ENCODE data around the gene VWF. TPM values are rescaled to one million over a fixed set of nuclear protein-coding genes. Genes with fewer than 3 reads are reported as not detected.

Gene VWF
- total RNA-seq, 6 experiments from 2014 or later: 5.7 to 16.6 (median 9.6) TPM

DNA sequence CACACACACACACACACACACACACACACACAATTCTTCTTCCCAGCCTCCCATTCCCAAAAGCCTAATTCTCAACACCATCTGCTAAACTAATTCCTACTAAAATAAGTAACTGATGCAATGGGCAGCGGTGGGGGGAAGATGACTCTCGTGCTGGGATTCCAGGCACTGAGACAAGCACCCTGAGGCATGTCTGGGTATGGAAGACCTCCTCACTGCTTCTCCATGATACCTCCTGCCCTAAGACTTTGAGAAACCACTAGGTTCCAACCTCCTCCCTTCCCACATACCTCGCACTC lies 789 bp upstream of the VWF start:
- Histone ChIP-seq H3K27ac (no peak overlapping the region), H3K4me3 (no peak overlapping the region), H3K4me1 (no peaks in the 10 kb centered on the region), H3K9me3 (no peaks in the 10 kb centered on the region), H3K27me3 (no peaks in the 10 kb centered on the region), H3K36me3 (no peaks in the 10 kb centered on the region)
- intact Hi-C loops (cut with DNase I): no loop called here
- DNase-seq (no peak), ATAC-seq (no peak)
- 73% methylated on average over 2 of the region's 3 CpGs for WGBS (ENCODE audit: insufficient coverage, low coverage, low lambda C conversion rate, missing lambda C conversion rate)
- no peak for TF ChIP-seq POLR2A (IDR thresholded peaks at IDR 0.05)
- TF ChIP-seq, protein P1, sequence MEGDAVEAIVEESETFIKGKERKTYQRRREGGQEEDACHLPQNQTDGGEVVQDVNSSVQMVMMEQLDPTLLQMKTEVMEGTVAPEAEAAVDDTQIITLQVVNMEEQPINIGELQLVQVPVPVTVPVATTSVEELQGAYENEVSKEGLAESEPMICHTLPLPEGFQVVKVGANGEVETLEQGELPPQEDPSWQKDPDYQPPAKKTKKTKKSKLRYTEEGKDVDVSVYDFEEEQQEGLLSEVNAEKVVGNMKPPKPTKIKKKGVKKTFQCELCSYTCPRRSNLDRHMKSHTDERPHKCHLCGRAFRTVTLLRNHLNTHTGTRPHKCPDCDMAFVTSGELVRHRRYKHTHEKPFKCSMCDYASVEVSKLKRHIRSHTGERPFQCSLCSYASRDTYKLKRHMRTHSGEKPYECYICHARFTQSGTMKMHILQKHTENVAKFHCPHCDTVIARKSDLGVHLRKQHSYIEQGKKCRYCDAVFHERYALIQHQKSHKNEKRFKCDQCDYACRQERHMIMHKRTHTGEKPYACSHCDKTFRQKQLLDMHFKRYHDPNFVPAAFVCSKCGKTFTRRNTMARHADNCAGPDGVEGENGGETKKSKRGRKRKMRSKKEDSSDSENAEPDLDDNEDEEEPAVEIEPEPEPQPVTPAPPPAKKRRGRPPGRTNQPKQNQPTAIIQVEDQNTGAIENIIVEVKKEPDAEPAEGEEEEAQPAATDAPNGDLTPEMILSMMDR (IDR thresholded peaks at IDR 0.05): no peak

DNA sequence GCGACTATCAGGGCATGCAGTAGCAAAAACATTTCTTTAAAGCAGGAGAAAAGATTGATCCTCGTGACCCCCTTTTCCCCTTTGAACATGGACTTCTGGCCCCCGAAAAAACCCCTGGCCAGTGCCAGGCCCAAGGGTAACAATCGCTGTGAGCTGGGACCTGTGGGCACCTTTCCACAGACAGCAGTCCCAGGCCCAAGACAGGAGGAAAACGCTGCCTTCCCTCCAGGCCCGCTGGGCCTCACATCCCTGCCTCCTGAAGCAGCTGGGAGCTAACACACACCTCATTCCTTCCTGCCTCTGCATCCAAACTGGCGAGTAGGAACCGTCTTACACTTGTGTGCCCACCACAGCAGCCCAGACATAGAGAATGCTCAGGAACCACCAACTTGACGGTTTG lies 1.2 kb downstream of the VWF start:
- DNase-seq (peak in 1 of 3 donors; percentile 41), ATAC-seq (no peak)
- Histone ChIP-seq H3K27ac (no peak overlapping the region), H3K36me3 (no peaks in the 10 kb centered on the region), H3K4me1 (no peaks in the 10 kb centered on the region), H3K27me3 (no peaks in the 10 kb centered on the region), H3K4me3 (no peak overlapping the region), H3K9me3 (no peaks in the 10 kb centered on the region)
- no CpG with 5 or more reads among the region's 9 CpGs for WGBS (ENCODE audit: insufficient coverage, low coverage, low lambda C conversion rate, missing lambda C conversion rate)
- intact Hi-C loops (cut with DNase I): no loop called here
- TF ChIP-seq, protein P1 (IDR thresholded peaks at IDR 0.05): no peak
- no peak for TF ChIP-seq POLR2A (IDR thresholded peaks at IDR 0.05)

DNA sequence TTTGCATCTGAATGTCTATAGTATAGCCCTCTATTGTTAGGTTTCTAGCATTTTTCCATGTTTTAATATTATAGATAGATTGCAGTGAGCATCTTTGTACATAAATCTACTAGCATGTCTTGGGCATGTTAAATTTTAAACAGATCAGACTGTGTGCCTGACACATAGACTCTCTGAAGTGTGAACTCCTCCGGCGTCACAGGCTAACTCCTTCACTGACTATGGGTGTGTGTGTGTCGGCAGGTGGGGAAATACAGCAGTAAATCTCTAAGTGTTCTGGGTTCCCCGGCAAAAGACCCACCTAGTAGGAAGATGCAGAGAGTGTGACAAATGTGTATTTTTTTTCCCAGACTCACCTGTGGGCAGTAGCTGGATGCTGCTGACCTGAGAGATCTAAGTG lies 2.3 kb downstream of the VWF start:
- H3K36me3 ChIP-seq: no peaks in the 10 kb centered on the region

DNA sequence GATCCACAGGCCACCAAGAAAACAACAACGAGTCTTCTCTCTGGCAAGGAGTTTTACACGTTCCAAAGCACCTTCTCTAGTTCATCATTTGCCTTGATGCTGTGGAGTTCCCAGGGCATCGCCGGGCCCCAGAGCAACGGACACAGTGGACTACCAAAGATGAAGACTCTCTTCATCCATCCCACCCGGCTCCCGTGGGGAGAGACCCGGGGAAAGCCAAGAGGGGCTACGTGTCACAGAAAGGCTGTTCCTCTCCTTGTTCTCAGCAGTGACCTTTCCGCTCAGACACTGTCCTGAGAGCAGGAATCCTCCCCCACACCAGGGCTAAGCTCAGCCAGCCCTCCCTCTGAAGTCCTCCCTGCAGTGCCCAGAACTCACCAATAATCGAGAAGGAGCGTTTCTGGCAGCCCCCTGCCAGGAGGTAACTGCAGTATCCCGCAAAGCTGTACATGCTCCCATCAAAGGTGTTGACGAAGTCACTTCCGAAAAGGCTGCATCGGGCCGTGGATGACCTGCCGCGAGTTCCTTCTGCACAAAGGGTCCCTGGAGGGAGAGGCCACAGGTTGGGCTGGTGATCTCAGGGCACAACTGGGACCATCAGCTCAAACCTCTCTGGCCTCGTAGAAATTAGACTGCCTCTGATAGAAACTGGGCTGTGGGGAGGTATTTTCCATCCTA lies 3.5 kb downstream of the VWF start:
- no peaks in the 10 kb centered on the region for H3K4me1 ChIP-seq
- no peaks in the 10 kb centered on the region for H3K9me3 ChIP-seq
- WGBS (ENCODE audit: insufficient coverage, low coverage, low lambda C conversion rate, missing lambda C conversion rate): 89% methylated on average over 5 of the region's 20 CpGs
- TF ChIP-seq POLR2A (IDR thresholded peaks at IDR 0.05): no peak
- TF ChIP-seq, protein P1 (IDR thresholded peaks at IDR 0.05): no peak
- H3K4me3 ChIP-seq: no peak overlapping the region
- intact Hi-C loops (cut with DNase I): no loop called here
- H3K27me3 ChIP-seq: no peaks in the 10 kb centered on the region
- peak in 1 of 3 donors; percentile 41 for DNase-seq
- H3K27ac ChIP-seq: no peak overlapping the region
- no peaks in the 10 kb centered on the region for H3K36me3 ChIP-seq
- no peak for ATAC-seq

More for the DNA sequence above, 2.3 kb downstream of the VWF start:
- TF ChIP-seq, protein P1 (IDR thresholded peaks at IDR 0.05): no peak
- no peak for TF ChIP-seq POLR2A (IDR thresholded peaks at IDR 0.05)
- Histone ChIP-seq H3K27me3 (no peaks in the 10 kb centered on the region), H3K4me3 (no peak overlapping the region), H3K4me1 (no peaks in the 10 kb centered on the region), H3K9me3 (no peaks in the 10 kb centered on the region), H3K27ac (no peak overlapping the region)
- WGBS (ENCODE audit: insufficient coverage, low coverage, low lambda C conversion rate, missing lambda C conversion rate): 93% methylated on average over 2 of the region's 4 CpGs
- intact Hi-C loops (cut with DNase I): no loop called here
- ATAC-seq: no peak
- no peak for DNase-seq

All from right lobe of liver (tissue), 6 donors.